ENCODE data around the gene CTNNBL1. TPM values are rescaled to one million over a fixed set of nuclear protein-coding genes. Genes with fewer than 3 reads are reported as not detected.

CTNNBL1 gene
- total and polyA plus RNA-seq, 3 donors from 2014 or later, result 50.4 to 119 (median 61.0) TPM

GRCh38 chr20:37890643-37891042 lies 196.8 kb downstream of the CTNNBL1 start:
- 87 to 89% methylated on average over 13 of the region's 13 CpGs for WGBS, 2 donors
- intact Hi-C loops (cut with DNase I; ENCODE audit: low total_unique reads), result no loop called here
- no peak overlapping the region for H3K27ac ChIP-seq
- H3K36me3 ChIP-seq (ENCODE audit: low read depth, missing control alignments), result no peaks in the 10 kb centered on the region
- H3K27me3 ChIP-seq, result no peaks in the 10 kb centered on the region
- no peaks in the 10 kb centered on the region for H3K9me3 ChIP-seq
- peaks cover 14% of the 10 kb centered on the region for H3K4me1 ChIP-seq
- TF ChIP-seq POLR2A (IDR thresholded peaks at IDR 0.05) (no peak), CTCF (IDR thresholded peaks at IDR 0.05) (no peak)
- no peak for DNase-seq
- H3K4me3 ChIP-seq, result no peak overlapping the region

GRCh38 chr20:37892001-37892400 lies 198.2 kb downstream of the CTNNBL1 start:
- intact Hi-C loops (cut with DNase I; ENCODE audit: low total_unique reads), result no loop called here
- Histone ChIP-seq H3K4me1 (peaks cover 7% of the 10 kb centered on the region), H3K4me3 (no peak overlapping the region), H3K36me3 (ENCODE audit: low read depth, missing control alignments) (no peaks in the 10 kb centered on the region), H3K9me3 (no peaks in the 10 kb centered on the region), H3K27me3 (no peaks in the 10 kb centered on the region), H3K27ac (no peak overlapping the region)
- 84 to 85% methylated on average over 8 to 9 of the region's 9 CpGs for WGBS, 2 donors
- TF ChIP-seq POLR2A (IDR thresholded peaks at IDR 0.05) (no peak), CTCF (IDR thresholded peaks at IDR 0.05) (no peak)
- no peak for DNase-seq

- Histone ChIP-seq H3K9me3 (no peaks in the 10 kb centered on the region), H3K27ac (no peak overlapping the region), H3K27me3 (no peaks in the 10 kb centered on the region), H3K4me1 (peaks cover 5% of the 10 kb centered on the region), H3K36me3 (ENCODE audit: low read depth, missing control alignments) (no peaks in the 10 kb centered on the region), H3K4me3 (no peak overlapping the region)
- TF ChIP-seq POLR2A (IDR thresholded peaks at IDR 0.05), result no peak
- TF ChIP-seq CTCF (IDR thresholded peaks at IDR 0.05), result no peak
- intact Hi-C loops (cut with DNase I; ENCODE audit: low total_unique reads), result no loop called here
- WGBS, 2 donors, result 75 to 86% methylated on average over 5 of the region's 5 CpGs
- no peak for DNase-seq
Observed at GRCh38 chr20:37893566-37894241, 199.9 kb downstream of the CTNNBL1 start.

- no peaks in the 10 kb centered on the region for H3K27me3 ChIP-seq
- intact Hi-C loops (cut with DNase I; ENCODE audit: low total_unique reads), result no loop called here
Observed at GRCh38 chr20:37894454-37894853, 200.6 kb downstream of the CTNNBL1 start.

More at GRCh38 chr20:37894454-37894853, 200.6 kb downstream of the CTNNBL1 start:
- peaks cover 5% of the 10 kb centered on the region for H3K4me1 ChIP-seq
- H3K9me3 ChIP-seq, result no peaks in the 10 kb centered on the region
- no peak overlapping the region for H3K4me3 ChIP-seq
- H3K36me3 ChIP-seq (ENCODE audit: low read depth, missing control alignments), result no peaks in the 10 kb centered on the region
- DNase-seq, result no peak
- 94 to 96% methylated on average over 3 to 4 of the region's 4 CpGs for WGBS, 2 donors
- TF ChIP-seq POLR2A (IDR thresholded peaks at IDR 0.05) (no peak), CTCF (IDR thresholded peaks at IDR 0.05) (no peak)
- no peak overlapping the region for H3K27ac ChIP-seq

Measured in testis (tissue), 3 donors.